ENCODE data around the gene ZC3H4. TPM values are rescaled to one million over a fixed set of nuclear protein-coding genes. Genes with fewer than 3 reads are reported as not detected.

The ZC3H4 gene
- total and polyA plus RNA-seq, 4 donors = 12.2 to 51.6 (median 16.2) TPM

GRCh38 chr19:47111682-47112165, 1.9 kb downstream of the ZC3H4 start:
- ATAC-seq (ENCODE audit: insufficient read depth, low FRiP score) (no peak), DNase-seq (no peak)
- Histone ChIP-seq H3K36me3 (ENCODE audit: control insufficient read depth in 4 of 4, insufficient read depth in 4 of 4, low read length in 4 of 4) (peaks cover 0 to 7% (median 1%) of the 10 kb centered on the region in 4 donors), H3K9ac (ENCODE audit: insufficient read depth in 1 of 2, low read length in 2 of 2) (peak overlapping the region; percentile 76 to 94), H3K4me1 (ENCODE audit: control insufficient read depth in 5 of 5, insufficient read depth in 5 of 5, low read length in 5 of 5) (peaks cover 3 to 44% (median 13%) of the 10 kb centered on the region in 5 donors), H3K4me3 (peak overlapping the region; percentile 94), H3K9me3 (ENCODE audit: control insufficient read depth in 4 of 4, insufficient read depth in 3 of 4, low read length in 3 of 4) (no peaks in the 10 kb centered on the region), H3K27ac (ENCODE audit: low read depth in 1 of 2, low read length in 1 of 2) (peak overlapping the region; percentile 100), H3K27me3 (ENCODE audit: control insufficient read depth in 3 of 3, insufficient read depth in 3 of 3, low read length in 2 of 3) (no peaks in the 10 kb centered on the region)
- whole genome bisulfite sequencing, 2 donors = 0 to 1% methylated on average over 22 to 24 of the region's 24 CpGs
- no peak for TF ChIP-seq CTCF (IDR thresholded peaks at IDR 0.05; ENCODE audit: control extremely low read depth, extremely low read depth)

DNA sequence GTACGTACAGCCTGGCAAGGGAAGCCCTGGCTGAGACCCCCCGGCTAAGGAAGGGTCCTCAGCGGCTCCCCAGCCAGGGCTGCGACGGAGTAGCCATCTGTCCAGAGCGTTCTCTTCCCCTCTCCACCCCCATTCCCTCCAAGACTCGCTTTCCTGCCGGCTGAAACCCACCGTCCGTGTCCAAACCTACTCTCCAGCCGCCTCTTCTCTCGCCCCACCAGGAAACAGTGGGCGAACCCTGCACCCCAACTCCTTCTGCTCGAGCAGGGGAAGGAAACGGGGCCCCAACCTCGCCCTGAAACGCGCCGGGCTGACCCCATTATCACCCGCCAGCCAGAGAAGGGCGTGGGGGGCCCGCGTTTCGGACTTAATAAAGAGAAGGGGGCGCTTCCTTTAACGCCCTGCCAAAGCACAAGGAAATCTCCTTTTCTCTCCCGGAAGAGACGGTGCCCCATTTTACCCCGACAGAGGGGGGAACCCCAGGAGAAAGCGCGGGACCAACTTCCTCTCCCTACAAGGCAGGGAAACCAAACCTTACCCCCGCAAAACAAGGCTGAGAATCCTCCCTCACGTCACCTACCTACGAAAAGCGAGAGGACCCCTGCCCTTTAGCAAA, 2.5 kb downstream of the ZC3H4 start:
- Histone ChIP-seq H3K9ac (ENCODE audit: insufficient read depth in 1 of 2, low read length in 2 of 2) (peak overlapping the region; percentile 76 to 94), H3K4me1 (ENCODE audit: control insufficient read depth in 5 of 5, insufficient read depth in 5 of 5, low read length in 5 of 5) (peaks cover 3 to 50% (median 19%) of the 10 kb centered on the region in 5 donors), H3K9me3 (ENCODE audit: control insufficient read depth in 4 of 4, insufficient read depth in 3 of 4, low read length in 3 of 4) (no peaks in the 10 kb centered on the region), H3K27ac (ENCODE audit: low read depth in 1 of 2, low read length in 1 of 2) (peak overlapping the region; percentile 100), H3K27me3 (ENCODE audit: control insufficient read depth in 3 of 3, insufficient read depth in 3 of 3, low read length in 2 of 3) (no peaks in the 10 kb centered on the region), H3K4me3 (peak overlapping the region; percentile 94), H3K36me3 (ENCODE audit: control insufficient read depth in 4 of 4, insufficient read depth in 4 of 4, low read length in 4 of 4) (peaks cover 0 to 7% (median 3%) of the 10 kb centered on the region in 4 donors)
- ATAC-seq (ENCODE audit: insufficient read depth, low FRiP score) = no peak
- 0 to 1% methylated on average over 35 of the region's 35 CpGs for WGBS, 2 donors
- no peak for TF ChIP-seq CTCF (IDR thresholded peaks at IDR 0.05; ENCODE audit: control extremely low read depth, extremely low read depth)
- peak in 2 of 3 donors; percentile 26 to 51 for DNase-seq

DNA sequence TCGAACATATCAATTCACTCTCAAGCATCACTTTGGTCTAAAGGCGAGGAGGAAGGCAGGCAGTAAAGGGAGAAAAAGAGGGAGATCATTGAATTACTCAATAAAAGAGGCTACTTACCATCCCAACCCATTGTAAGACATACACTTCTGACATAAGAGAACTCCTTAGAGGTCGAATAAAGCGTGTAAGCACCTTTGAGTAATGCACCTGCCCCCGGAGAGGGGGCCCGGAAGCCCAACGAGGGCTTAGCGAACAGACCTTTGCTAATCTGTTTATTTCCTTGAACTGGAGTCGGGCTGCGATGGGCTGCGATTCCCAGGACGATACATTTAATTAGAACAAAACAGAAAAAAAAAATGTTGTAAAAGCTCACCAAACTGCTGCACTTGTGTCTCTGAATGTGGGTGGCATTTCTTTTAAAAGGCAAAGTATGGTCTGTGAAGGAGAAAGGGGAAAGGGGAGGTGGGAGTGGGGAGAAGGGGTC, 3.0 kb downstream of the ZC3H4 start:
- Histone ChIP-seq H3K27ac (ENCODE audit: low read depth in 1 of 2, low read length in 1 of 2) (peak overlapping the region; percentile 100), H3K36me3 (ENCODE audit: control insufficient read depth in 4 of 4, insufficient read depth in 4 of 4, low read length in 4 of 4) (peaks cover 0 to 7% (median 3%) of the 10 kb centered on the region in 4 donors), H3K9ac (ENCODE audit: insufficient read depth in 1 of 2, low read length in 2 of 2) (peak overlapping the region in 1 of 2 donors; percentile 94), H3K4me1 (ENCODE audit: control insufficient read depth in 5 of 5, insufficient read depth in 5 of 5, low read length in 5 of 5) (peaks cover 3 to 53% (median 19%) of the 10 kb centered on the region in 5 donors), H3K27me3 (ENCODE audit: control insufficient read depth in 3 of 3, insufficient read depth in 3 of 3, low read length in 2 of 3) (no peaks in the 10 kb centered on the region), H3K9me3 (ENCODE audit: control insufficient read depth in 4 of 4, insufficient read depth in 3 of 4, low read length in 3 of 4) (no peaks in the 10 kb centered on the region), H3K4me3 (peak overlapping the region; percentile 94)
- no peak for ATAC-seq (ENCODE audit: insufficient read depth, low FRiP score)
- DNase-seq = peak in 1 of 3 donors; percentile 34
- no peak for TF ChIP-seq CTCF (IDR thresholded peaks at IDR 0.05; ENCODE audit: control extremely low read depth, extremely low read depth)
- 2 to 3% methylated on average over 12 of the region's 12 CpGs for WGBS, 2 donors

All from lung (tissue), 12 donors.